Measurements from ENCODE around the gene PRSS56. TPM values are rescaled to one million over a fixed set of nuclear protein-coding genes. Genes with fewer than 3 reads are reported as not detected.

PRSS56 gene
- total and polyA plus RNA-seq, 2 of the 13 experiments (the other 11 are each of a cell fraction or from before 2014, with no cell fraction given): not detected

- TF ChIP-seq, protein P1, sequence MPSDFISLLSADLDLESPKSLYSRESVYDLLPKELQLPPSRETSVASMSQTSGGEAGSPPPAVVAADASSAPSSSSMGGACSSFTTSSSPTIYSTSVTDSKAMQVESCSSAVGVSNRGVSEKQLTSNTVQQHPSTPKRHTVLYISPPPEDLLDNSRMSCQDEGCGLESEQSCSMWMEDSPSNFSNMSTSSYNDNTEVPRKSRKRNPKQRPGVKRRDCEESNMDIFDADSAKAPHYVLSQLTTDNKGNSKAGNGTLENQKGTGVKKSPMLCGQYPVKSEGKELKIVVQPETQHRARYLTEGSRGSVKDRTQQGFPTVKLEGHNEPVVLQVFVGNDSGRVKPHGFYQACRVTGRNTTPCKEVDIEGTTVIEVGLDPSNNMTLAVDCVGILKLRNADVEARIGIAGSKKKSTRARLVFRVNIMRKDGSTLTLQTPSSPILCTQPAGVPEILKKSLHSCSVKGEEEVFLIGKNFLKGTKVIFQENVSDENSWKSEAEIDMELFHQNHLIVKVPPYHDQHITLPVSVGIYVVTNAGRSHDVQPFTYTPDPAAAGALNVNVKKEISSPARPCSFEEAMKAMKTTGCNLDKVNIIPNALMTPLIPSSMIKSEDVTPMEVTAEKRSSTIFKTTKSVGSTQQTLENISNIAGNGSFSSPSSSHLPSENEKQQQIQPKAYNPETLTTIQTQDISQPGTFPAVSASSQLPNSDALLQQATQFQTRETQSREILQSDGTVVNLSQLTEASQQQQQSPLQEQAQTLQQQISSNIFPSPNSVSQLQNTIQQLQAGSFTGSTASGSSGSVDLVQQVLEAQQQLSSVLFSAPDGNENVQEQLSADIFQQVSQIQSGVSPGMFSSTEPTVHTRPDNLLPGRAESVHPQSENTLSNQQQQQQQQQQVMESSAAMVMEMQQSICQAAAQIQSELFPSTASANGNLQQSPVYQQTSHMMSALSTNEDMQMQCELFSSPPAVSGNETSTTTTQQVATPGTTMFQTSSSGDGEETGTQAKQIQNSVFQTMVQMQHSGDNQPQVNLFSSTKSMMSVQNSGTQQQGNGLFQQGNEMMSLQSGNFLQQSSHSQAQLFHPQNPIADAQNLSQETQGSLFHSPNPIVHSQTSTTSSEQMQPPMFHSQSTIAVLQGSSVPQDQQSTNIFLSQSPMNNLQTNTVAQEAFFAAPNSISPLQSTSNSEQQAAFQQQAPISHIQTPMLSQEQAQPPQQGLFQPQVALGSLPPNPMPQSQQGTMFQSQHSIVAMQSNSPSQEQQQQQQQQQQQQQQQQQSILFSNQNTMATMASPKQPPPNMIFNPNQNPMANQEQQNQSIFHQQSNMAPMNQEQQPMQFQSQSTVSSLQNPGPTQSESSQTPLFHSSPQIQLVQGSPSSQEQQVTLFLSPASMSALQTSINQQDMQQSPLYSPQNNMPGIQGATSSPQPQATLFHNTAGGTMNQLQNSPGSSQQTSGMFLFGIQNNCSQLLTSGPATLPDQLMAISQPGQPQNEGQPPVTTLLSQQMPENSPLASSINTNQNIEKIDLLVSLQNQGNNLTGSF (CRISPR knock-in tag; IDR thresholded peaks at IDR 0.05): peak; percentile 98
- TF ChIP-seq ATM (IDR thresholded peaks at IDR 0.05; ENCODE audit: borderline replicate concordance) (no peak), ZNF883 (CRISPR knock-in tag; IDR thresholded peaks at IDR 0.05; ENCODE audit: not compliant biosample characterization) (peak; percentile 100), ZNF431 (CRISPR knock-in tag; IDR thresholded peaks at IDR 0.05; ENCODE audit: borderline replicate concordance, low read depth) (peak; percentile 99), ZNF781 (CRISPR knock-in tag; IDR thresholded peaks at IDR 0.05; ENCODE audit: borderline replicate concordance, not compliant biosample characterization) (peak; percentile 96), KDM5B (CRISPR knock-in tag; IDR thresholded peaks at IDR 0.05; ENCODE audit: borderline replicate concordance) (peak; percentile 99), ZNF260 (CRISPR knock-in tag; IDR thresholded peaks at IDR 0.05; ENCODE audit: borderline replicate concordance, low read depth) (0 out of 2 replicates have a peak, but pooled peaks have one; percentile 54), ZNF589 (CRISPR knock-in tag; conservative IDR thresholded peaks at IDR 0.05) (0 out of 2 replicates have a peak, but pooled peaks have one; percentile 93), RELA (CRISPR knock-in tag; IDR thresholded peaks at IDR 0.05) (no peak; the same call in 1 of the 2 replicates), ZNF567 (CRISPR knock-in tag; IDR thresholded peaks at IDR 0.05; ENCODE audit: borderline replicate concordance) (peak; percentile 98), ZBTB7B (CRISPR knock-in tag; IDR thresholded peaks at IDR 0.05) (peak; percentile 95), TBX2 (CRISPR knock-in tag; IDR thresholded peaks at IDR 0.05; ENCODE audit: borderline replicate concordance) (peak; percentile 97), ZNF619 (CRISPR knock-in tag; IDR thresholded peaks at IDR 0.05) (peak; percentile 94; the same call in 1 of the 2 replicates), ETV6 (CRISPR knock-in tag; conservative IDR thresholded peaks at IDR 0.05) (peak; percentile 82), FOXP4 (CRISPR knock-in tag; IDR thresholded peaks at IDR 0.05) (peak; percentile 72), LBX2 (CRISPR knock-in tag; IDR thresholded peaks at IDR 0.05; ENCODE audit: borderline replicate concordance) (peak; percentile 99; the same call in 1 of the 2 replicates), FOXK1 (CRISPR knock-in tag; IDR thresholded peaks at IDR 0.05; ENCODE audit: borderline replicate concordance, low read depth) (peak; percentile 93), STAT5B (CRISPR knock-in tag; IDR thresholded peaks at IDR 0.05) (0 out of 2 replicates have a peak, but pooled peaks have one; percentile 26), KDM2A (CRISPR knock-in tag; IDR thresholded peaks at IDR 0.05; ENCODE audit: borderline replicate concordance, low read depth) (peak; percentile 99), CHD2 (IDR thresholded peaks at IDR 0.05; ENCODE audit: low read depth, low read length) (0 out of 2 replicates have a peak, but pooled peaks have one; percentile 48), ZNF432 (CRISPR knock-in tag; IDR thresholded peaks at IDR 0.05; ENCODE audit: borderline replicate concordance) (peak; percentile 89; the same call in 1 of the 2 replicates)
Measured at GRCh38 chr2:232550354-232551249, 30.4 kb downstream of the PRSS56 start, which contains the start of the genes EIF4E2 and TIGD1 (continued).

Data from HepG2 (cell line).